T47D (cell line): Measurements from ENCODE around the gene LIPT2.
"Not testable (repeated sequence)": the region's sequence is repeated elsewhere in the genome, so short reads cannot be mapped to it uniquely, and the experiment has no call there.

ENCODE experiments used
- DNase-seq, 2 experiments: peaks; one replicate each; pipeline versions ENCODE4 v3.0.0 to v3.0.0-alpha.2; 2011 to 2012; ENCODE audit warnings: low read depth in 1 of 2, low spot score in 1 of 2
- JUND ChIP-seq: IDR thresholded peaks from 2 replicates; pipeline ENCODE4 v1.6.1; 2012; ENCODE audit warnings: low read depth
- in situ Hi-C: cut with HindIII; loops from 2 replicates; pipeline ENCODE4 v1.10.0; 2016; ENCODE audit warnings: low sequenced_read_pairs, low pct_unique_long_range_greater_than_20kb

LIPT2 gene

GRCh38 chr11:74521666-74522252, 28.2 kb upstream of the LIPT2 start:
- no peak for DNase-seq
- TF ChIP-seq JUND, result no peak
- in situ Hi-C loops, result no loop called here

- in situ Hi-C loops, result no loop called here
- no peak for DNase-seq
- no peak for TF ChIP-seq JUND
Observed at GRCh38 chr11:74520927-74521665, 27.6 kb upstream of the LIPT2 start.

GRCh38 chr11:74520316-74520715, 26.8 kb upstream of the LIPT2 start:
- no peak for TF ChIP-seq JUND
- in situ Hi-C loops, result no loop called here
- DNase-seq, result no peak

DNA sequence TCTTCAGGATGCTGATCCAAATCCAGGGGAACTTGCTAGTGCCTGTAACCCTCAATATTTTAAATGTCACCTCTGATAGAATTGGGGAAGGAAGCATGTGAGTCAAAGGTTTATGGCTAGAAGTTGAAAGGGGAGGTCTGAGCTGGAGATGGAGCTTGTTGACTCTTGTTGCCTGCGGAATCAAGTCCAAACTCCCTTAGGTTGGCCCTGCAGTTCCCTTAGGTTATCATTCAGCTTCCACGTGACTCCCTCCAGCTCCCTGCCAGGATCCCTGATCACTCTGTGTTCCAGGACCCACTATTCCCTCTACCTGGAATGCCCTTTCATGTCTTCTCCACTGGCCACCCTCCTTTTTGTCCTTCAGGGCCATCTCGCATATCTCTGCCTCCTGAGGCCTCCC, 26.2 kb upstream of the LIPT2 start:
- in situ Hi-C loops, result no loop called here
- no peak for TF ChIP-seq JUND
- DNase-seq, result no peak

DNA sequence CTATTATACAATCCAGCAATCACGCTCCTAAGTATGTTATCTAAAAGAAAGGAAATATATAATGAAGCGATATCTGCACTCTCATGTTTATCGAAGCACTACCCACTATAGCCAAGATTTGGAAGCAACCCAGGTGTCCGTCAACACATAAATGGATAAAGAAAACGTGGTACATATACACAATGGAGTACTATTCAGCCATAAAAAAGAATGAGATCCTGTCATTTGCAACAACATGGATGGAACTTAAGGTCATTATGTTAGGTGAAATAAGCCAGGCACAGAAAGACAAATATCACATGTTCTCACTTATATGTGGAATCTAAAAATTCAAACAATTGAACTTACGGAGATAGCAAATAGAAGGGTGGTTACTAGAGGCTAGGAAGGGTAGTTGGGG, 24.1 kb upstream of the LIPT2 start:
- DNase-seq, in situ Hi-C loops: not testable (repeated sequence)

DNA sequence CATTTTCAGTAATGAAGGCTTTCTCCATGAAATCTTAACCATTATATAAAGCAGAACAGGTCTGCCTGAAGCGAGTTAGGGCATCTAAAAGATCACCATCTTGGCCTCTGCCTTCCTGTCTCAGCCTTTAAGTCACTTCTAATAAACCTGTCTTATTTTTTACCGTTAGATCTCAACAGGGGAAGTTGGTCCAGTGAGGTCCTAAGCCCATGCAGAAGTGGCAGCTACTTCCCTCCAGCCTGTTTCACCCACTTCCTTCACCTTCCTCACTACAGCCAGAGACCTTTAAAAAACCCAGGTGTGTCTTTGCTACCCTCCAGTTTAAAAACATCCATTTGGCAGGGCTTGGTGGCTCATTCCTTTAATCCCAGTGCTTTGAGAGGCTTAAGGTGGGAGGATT, 14.1 kb upstream of the LIPT2 start:
- no peak for DNase-seq
- no peak for TF ChIP-seq JUND
- in situ Hi-C loops, result no loop called here

DNA sequence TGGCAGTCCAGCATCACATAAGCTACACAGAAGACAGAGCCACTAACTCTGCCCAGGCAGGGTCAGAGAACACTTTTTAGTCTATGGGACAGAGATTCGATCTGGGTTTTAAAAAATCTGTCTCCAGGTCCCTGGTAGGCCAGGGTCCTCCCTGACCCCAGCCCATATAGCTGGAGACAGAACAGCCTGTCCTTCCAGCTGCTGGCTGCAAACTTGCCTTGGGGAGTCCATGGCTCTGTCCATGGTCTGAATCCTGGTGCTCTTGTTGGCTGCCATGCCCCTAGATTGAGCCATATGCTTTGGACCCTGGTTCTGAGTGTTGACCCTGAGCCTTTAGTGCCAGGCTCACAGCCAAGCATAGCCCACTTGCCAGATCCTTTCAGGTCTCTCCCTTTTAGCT, 13.3 kb upstream of the LIPT2 start:
- in situ Hi-C loops, result no loop called here
- peak in 1 of 2 experiments; percentile 64 for DNase-seq
- TF ChIP-seq JUND, result no peak

DNA sequence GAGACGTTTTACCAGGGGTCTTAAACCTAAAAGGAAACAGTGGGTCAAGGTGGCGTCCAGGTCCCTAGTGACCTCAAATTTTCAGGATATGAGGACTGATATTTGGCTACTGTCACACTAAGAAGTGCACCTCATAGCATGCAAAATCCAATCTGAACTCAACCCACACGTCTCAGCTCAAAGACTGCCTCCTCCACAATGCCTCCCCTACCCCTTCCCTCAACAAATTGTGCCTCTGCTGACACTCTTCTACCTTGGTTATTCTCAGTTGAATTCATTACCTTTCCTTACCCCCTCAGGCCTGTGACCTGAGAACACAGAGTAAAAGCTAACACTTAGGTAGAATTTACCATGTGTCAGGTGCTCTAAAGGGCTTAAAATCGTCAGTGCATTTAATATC, 12.4 kb upstream of the LIPT2 start:
- in situ Hi-C loops, result no loop called here
- DNase-seq, result no peak
- no peak for TF ChIP-seq JUND

GRCh38 chr11:74504100-74504691, 10.7 kb upstream of the LIPT2 start:
- no peak for DNase-seq
- TF ChIP-seq JUND, result no peak
- in situ Hi-C loops, result no loop called here

DNA sequence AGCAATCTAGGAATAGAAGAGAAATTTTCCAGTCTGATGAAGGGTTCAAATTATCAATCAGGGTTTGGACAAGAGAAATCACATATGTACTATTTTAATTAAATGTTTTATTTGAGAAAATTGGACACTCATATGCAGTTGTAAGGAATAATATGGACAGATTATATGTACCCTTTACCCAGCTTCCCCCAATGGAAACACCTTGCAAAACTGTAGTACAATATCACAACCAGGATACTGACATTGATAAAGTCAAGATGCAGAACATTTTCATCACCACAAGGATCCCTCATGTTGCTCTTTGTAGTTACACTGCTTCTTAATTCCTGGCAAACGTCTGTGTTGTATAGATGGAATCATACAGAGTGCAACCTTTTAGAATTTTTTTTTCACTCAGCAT, 1.4 kb upstream of the LIPT2 start:
- no peak for DNase-seq
- TF ChIP-seq JUND, result no peak
- in situ Hi-C loops, result no loop called here

DNA sequence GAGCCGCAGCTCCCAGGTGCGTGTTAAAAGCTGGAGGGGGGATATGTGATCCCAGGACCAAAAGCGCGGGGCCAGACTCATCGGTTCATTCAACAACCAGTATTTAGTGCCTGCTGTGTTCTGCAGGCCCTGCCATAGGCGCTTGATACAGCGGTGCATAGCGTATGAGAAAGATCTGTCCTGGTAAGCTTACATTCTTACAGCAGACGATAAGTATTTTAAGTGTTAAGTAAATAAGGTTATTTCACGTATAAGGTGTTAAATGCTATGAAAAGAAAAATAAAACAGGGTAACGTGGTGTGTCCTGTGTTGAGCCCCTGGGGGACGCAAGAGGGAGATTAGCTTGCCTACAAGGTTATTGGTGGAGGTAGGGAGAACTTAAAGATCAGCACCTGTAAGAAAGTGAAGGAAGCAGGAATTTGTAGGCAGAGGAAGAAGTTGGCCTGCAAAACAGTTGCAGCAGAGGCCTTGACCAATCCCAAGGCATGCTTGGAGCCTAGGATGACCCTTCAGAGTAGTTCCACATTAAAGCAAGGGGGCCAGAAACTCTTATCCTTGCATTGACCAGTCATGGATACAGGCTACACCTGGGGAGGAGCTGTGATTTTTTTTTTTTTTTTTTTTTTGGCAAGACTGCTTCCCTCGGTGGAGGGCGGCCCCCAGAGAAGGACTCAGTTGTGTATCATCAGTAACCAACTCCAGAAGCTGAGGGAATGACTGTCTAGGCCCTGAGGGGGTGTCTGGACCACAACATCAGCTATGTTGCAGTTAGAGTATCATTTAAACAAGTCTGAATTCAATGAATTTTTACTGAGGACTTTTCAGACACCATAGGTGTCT, 487 bp upstream of the LIPT2 start:
- DNase-seq, result no peak
- TF ChIP-seq JUND, result no peak
- in situ Hi-C loops, result no loop called here

GRCh38 chr11:74492084-74492483, 1.4 kb downstream of the LIPT2 start:
- in situ Hi-C loops, result no loop called here
- TF ChIP-seq JUND, result no peak
- no peak for DNase-seq

GRCh38 chr11:74490941-74491340, 2.6 kb downstream of the LIPT2 start:
- TF ChIP-seq JUND, result no peak
- in situ Hi-C loops, result no loop called here
- DNase-seq, result no peak
